Measurements from ENCODE around the gene SMIM1. TPM values are rescaled to one million over a fixed set of nuclear protein-coding genes. Genes with fewer than 3 reads are reported as not detected.

The SMIM1 gene
- total and polyA plus RNA-seq, 9 of the 15 experiments (the other 6 are each of a cell fraction or from before 2014, with no cell fraction given): 2.3 to 125 (median 24.3) TPM

- TF ChIP-seq ZNF609 (CRISPR knock-in tag; IDR thresholded peaks at IDR 0.05; ENCODE audit: borderline replicate concordance) (no peak), ZNF232 (CRISPR knock-in tag; IDR thresholded peaks at IDR 0.05) (no peak), ZBTB43 (CRISPR knock-in tag; IDR thresholded peaks at IDR 0.05) (no peak), RCOR1 (IDR thresholded peaks at IDR 0.05; ENCODE audit: borderline replicate concordance in 1 of 2, low read depth in 2 of 2, low read length in 2 of 2) (no peak), SRF (CRISPR knock-in tag; IDR thresholded peaks at IDR 0.05) (no peak), ZNF282 (CRISPR knock-in tag; IDR thresholded peaks at IDR 0.05) (no peak), ZNF23 (CRISPR knock-in tag; IDR thresholded peaks at IDR 0.05) (no peak), CBX1 (IDR thresholded peaks at IDR 0.05; ENCODE audit: low read depth) (no peak), NCOA1 (IDR thresholded peaks at IDR 0.05; ENCODE audit: low read depth) (no peak), RBM14 (IDR thresholded peaks at IDR 0.05; ENCODE audit: borderline replicate concordance, insufficient read depth, low read depth, low read length) (no peak), OTX1 (CRISPR knock-in tag; IDR thresholded peaks at IDR 0.05) (no peak), PTRF (tag; IDR thresholded peaks at IDR 0.05) (no peak), SIRT6 (IDR thresholded peaks at IDR 0.05; ENCODE audit: low read depth, low read length) (no peak), BACH1 (tag; IDR thresholded peaks at IDR 0.05) (no peak), SMARCB1 (IDR thresholded peaks at IDR 0.05; ENCODE audit: insufficient read length, low read depth) (no peak), GTF3C2 (IDR thresholded peaks at IDR 0.05; ENCODE audit: borderline replicate concordance, extremely low read depth, insufficient read length) (no peak), ZNF133 (CRISPR knock-in tag; IDR thresholded peaks at IDR 0.05) (no peak), ARID1B (IDR thresholded peaks at IDR 0.05) (no peak), ETS2 (tag; IDR thresholded peaks at IDR 0.05; ENCODE audit: borderline replicate concordance, poor library complexity, severe bottlenecking) (no peak)
Observed at GRCh38 chr1:3772715-3773571, at the start of gene SMIM1 (continued).
